ENCODE results near the gene IFNE.

Gene IFNE

DNA sequence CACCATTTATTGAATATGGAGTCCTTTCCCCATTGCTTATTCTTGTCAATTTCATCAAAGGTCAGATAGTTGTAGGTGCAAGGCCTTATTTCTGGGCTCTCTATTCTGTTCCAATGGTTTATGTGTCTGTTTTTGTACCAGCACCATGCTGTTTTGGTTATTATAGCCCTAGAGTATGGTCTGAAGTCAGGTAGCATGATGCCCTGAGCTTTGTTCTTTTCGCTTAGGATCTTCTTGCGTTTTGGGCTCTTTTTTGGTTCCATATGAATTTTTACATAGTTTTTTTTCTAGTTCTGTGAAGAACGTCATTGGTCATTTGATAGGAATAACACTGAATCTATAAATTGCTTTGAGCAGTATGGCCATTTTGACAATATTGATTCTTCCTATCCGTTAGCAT is 40.2 kb upstream of the IFNE start:
- DNase-seq (ENCODE audit: insufficient read length, low spot score) (no peak), FAIRE-seq (no peak)
- TF ChIP-seq, protein P1, sequence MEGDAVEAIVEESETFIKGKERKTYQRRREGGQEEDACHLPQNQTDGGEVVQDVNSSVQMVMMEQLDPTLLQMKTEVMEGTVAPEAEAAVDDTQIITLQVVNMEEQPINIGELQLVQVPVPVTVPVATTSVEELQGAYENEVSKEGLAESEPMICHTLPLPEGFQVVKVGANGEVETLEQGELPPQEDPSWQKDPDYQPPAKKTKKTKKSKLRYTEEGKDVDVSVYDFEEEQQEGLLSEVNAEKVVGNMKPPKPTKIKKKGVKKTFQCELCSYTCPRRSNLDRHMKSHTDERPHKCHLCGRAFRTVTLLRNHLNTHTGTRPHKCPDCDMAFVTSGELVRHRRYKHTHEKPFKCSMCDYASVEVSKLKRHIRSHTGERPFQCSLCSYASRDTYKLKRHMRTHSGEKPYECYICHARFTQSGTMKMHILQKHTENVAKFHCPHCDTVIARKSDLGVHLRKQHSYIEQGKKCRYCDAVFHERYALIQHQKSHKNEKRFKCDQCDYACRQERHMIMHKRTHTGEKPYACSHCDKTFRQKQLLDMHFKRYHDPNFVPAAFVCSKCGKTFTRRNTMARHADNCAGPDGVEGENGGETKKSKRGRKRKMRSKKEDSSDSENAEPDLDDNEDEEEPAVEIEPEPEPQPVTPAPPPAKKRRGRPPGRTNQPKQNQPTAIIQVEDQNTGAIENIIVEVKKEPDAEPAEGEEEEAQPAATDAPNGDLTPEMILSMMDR (IDR thresholded peaks at IDR 0.05; ENCODE audit: insufficient read depth, missing control alignments): no peak

DNA sequence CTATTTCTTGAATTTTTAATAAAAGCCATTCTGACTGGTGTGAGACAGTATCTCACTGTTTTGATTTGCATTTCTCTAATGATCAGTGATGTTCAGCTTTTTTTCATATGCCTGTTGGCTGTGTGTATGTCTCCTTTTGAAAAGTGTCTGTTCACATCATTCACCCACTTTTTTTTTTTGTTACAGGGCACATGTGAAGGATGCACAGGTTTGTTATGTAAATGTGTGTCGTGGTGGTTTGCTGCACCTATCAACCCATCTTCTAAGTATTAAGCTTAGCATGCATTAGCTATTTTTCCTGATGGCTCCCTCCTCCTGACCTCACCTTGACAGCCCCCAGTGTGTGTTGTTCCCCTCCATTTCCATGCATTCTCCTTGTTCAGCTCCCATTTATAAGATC is 39.3 kb upstream of the IFNE start:
- no peak for FAIRE-seq
- TF ChIP-seq, protein P1 (IDR thresholded peaks at IDR 0.05; ENCODE audit: insufficient read depth, missing control alignments): no peak
- no peak for DNase-seq (ENCODE audit: insufficient read length, low spot score)

DNA sequence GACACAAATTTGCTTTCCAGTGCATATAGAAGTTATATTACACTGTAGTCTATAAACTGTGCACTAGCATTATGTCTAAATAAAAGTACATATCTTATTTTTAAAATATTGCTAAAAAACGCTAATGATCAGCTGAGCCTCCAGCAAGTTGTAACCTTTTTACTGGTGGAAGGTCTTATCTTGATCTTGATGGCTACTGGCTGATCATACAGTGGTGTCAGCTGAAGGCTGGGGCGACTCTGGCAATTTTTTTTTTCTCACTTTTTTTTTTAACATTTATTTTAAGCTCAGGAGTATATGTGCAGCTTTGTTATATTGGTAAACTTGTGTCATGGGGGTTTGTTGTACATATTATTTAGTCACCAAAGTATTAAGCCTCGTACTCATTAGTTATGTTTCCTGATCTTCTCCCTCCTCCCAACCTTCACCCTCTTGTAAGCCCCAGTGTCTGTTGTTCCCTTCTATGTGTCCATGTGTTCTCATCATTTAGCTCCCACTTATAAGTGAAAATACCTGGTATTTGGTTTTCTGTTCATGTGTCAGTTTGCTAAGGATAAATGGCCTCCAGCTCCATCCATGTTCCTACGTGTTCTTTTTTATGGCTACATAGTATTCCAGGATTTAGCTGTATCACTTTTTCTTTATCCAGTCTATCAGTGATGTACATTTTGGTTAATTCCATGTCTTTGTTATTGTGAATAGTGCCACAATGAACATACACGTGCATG is 38.6 kb upstream of the IFNE start:
- FAIRE-seq: no peak
- TF ChIP-seq, protein P1 (IDR thresholded peaks at IDR 0.05; ENCODE audit: insufficient read depth, missing control alignments): no peak
- DNase-seq (ENCODE audit: insufficient read length, low spot score): no peak

DNA sequence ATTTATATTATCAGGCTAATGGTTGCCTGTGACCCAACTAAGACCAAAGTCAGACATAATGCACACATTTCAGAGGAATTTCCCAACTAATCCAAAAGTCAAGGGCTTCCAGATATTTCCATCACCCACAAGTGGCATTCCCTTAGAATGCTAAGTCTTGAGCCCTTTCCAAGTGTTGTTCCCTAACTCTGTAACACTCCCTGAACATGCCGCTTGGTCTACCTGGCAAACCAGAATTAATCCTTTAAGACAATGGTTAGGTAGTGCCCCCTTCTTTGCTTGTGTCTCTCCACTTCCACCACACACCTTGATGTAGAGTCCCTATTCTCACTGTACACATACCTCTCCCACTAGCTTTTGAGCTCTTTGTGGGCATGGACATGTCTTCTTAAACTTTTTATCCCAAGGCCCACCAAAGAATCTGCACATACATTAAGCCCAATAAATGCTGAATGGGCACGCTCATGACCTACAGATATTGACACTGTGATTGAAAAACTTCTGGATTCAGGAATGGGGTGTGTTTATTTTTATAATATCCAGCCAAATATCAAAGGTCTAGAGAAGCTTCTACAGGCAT is 37.8 kb upstream of the IFNE start:
- FAIRE-seq (no peak), DNase-seq (ENCODE audit: insufficient read length, low spot score) (no peak)
- TF ChIP-seq, protein P1 (IDR thresholded peaks at IDR 0.05; ENCODE audit: insufficient read depth, missing control alignments): no peak

DNA sequence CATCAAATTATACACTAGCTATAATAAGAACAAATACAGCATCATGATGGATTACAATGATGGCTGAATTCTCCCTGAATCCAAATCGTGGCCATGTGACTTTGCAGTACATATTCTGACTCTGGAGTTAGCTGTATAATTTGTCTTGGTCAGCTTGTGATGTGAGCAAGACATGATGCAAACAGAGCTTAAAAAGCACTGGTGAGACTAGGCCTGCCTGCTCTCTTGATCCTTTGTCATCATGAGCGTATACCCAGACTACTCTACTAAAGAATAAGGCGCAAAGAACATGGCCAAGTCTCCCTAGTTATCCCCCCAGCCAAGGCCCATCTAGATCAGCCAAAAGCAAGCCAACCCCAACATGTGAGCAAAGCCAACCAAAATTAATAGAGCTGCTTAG is 34.7 kb upstream of the IFNE start:
- no peak for DNase-seq (ENCODE audit: insufficient read length, low spot score)
- TF ChIP-seq, protein P1 (IDR thresholded peaks at IDR 0.05; ENCODE audit: insufficient read depth, missing control alignments): no peak
- no peak for FAIRE-seq

DNA sequence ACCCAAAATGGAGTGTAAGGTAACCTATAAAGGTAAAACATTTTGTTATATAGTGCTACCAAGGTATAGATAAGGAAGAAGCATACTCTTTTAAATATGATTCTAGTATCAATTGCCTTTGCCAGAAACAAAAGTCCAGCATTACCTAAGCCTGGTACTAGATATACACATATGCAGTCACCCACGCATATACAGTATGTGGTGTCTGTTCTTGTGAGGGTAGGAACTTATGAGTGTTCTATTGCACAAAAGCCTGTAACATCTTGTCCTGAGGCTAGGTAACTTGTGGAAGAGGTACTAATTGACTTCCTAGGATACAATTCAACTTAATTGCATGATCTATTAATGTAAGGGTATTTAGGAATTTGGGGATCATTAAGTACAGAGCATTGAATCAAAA is 31.3 kb upstream of the IFNE start:
- TF ChIP-seq, protein P1 (IDR thresholded peaks at IDR 0.05; ENCODE audit: insufficient read depth, missing control alignments): no peak
- no peak for DNase-seq (ENCODE audit: insufficient read length, low spot score)
- FAIRE-seq: no peak

DNA sequence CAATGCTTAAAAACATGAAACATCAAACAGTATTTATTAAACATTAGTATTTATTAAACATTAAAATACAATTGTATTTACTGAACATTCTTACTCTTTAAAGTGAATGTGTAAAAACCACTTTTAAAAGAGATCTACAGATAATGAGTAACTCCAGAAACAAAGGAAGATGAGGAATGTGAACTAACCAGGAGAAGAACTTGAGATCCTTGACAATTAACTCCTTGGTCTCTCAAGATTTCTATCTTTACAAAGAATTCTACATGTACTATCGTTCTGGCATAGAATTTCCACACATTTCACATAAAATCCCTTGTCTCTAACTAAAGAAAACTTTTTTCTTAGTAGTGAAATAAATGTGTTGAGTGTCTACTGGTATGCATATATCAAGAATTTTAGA is 28.7 kb upstream of the IFNE start:
- TF ChIP-seq, protein P1 (IDR thresholded peaks at IDR 0.05; ENCODE audit: insufficient read depth, missing control alignments): no peak
- FAIRE-seq (no peak), DNase-seq (ENCODE audit: insufficient read length, low spot score) (no peak)

Measured in D721Med (cell line).